H1 (cell line): ENCODE measurements around the gene GUCY2D. TPM values are rescaled to one million over a fixed set of nuclear protein-coding genes. Genes with fewer than 3 reads are reported as not detected.

Source experiments
- CTCF ChIA-PET: fragments of 300-600 bp; sonication (Branson Sonifier 250); formaldehyde crosslinking; loops from one replicate; lab custom pipeline; 2021; ENCODE audit not compliant: partially characterized antibody; lab: Charles Lee
- POLR2A ChIA-PET: fragments of 300-600 bp; sonication (Branson Sonifier 250); formaldehyde crosslinking; loops from one replicate; lab custom pipeline; 2021; ENCODE audit warnings: inconsistent platforms; ENCODE audit not compliant: partially characterized antibody; lab: Charles Lee
- DNase-seq, 2 experiments: peaks; one replicate each; pipeline versions ENCODE4 v3.0.0 to v3.0.0-alpha.2; 2010 to 2022; ENCODE audit warnings: low spot score in 2 of 2, low read depth in 1 of 2, mixed read lengths in 1 of 2
- FAIRE-seq: peaks from 2 replicates; lab custom pipeline; 2011; peaks lifted over from hg19 to GRCh38; lab: Jason Lieb, UNC
- H2AFZ ChIP-seq: 2 replicates; pipeline ENCODE4 v1.8.1; 2012; ENCODE audit warnings: low read length, inconsistent platforms
- H2AK5ac ChIP-seq: 2 replicates; pipeline ENCODE4 v1.6.1; 2013; ENCODE audit warnings: low read depth, low read length
- H2BK120ac ChIP-seq: replicated peaks from 2 replicates; pipeline ENCODE3; 2013; ENCODE audit warnings: low read depth, low read length, inconsistent platforms
- H2BK12ac ChIP-seq: 2 replicates; pipeline ENCODE4 v1.6.1; 2013; ENCODE audit warnings: low read depth, low read length
- H2BK15ac ChIP-seq: 2 replicates; pipeline ENCODE4 v1.6.1; 2013; ENCODE audit warnings: low read length
- H2BK20ac ChIP-seq: 2 replicates; pipeline ENCODE4 v1.6.1; 2013; ENCODE audit warnings: low read length
- H2BK5ac ChIP-seq: 2 replicates; pipeline ENCODE4 v1.6.1; 2013; ENCODE audit warnings: low read depth, low read length
- H3K14ac ChIP-seq: 2 replicates; pipeline ENCODE4 v1.6.1; 2013; ENCODE audit warnings: inconsistent platforms; ENCODE audit not compliant: insufficient read length
- H3K18ac ChIP-seq: 2 replicates; pipeline ENCODE4 v1.6.1; 2013; ENCODE audit warnings: low read length; ENCODE audit errors: extremely low read depth
- H3K23ac ChIP-seq: 2 replicates; pipeline ENCODE4 v1.6.1; 2013; ENCODE audit warnings: inconsistent platforms; ENCODE audit not compliant: insufficient read length
- H3K23me2 ChIP-seq: 2 replicates; pipeline ENCODE4 v1.6.1; 2013; ENCODE audit warnings: low read depth, low read length
- H3K27ac ChIP-seq: 2 replicates; pipeline ENCODE4 v1.6.1; 2011; ENCODE audit warnings: low read depth, low read length, inconsistent platforms
- H3K27me3 ChIP-seq, 4 experiments: replicated peaks in 1 of 4; 1 replicate in 1 of 4; 2 replicates in 3 of 4; pipeline versions ENCODE4 v1.6.1 to v1.8.1; 2011 to 2013; ENCODE audit warnings: low read length in 3 of 4, mild to moderate bottlenecking in 3 of 4, inconsistent platforms in 2 of 4, mixed read lengths in 2 of 4, moderate library complexity in 1 of 4; ENCODE audit not compliant: control insufficient read depth in 3 of 4, insufficient read depth in 3 of 4; ENCODE audit errors: extremely low read depth in 1 of 4
- H3K36me3 ChIP-seq, 4 experiments: 2 replicates each; pipeline versions ENCODE4 v1.6.1 to v1.8.1; 2011 to 2013; ENCODE audit warnings: mild to moderate bottlenecking in 4 of 4, low read length in 3 of 4, moderate library complexity in 2 of 4, control low read depth in 1 of 4, inconsistent platforms in 1 of 4; ENCODE audit not compliant: insufficient read depth in 4 of 4, control insufficient read depth in 2 of 4
- H3K4ac ChIP-seq: replicated peaks from 2 replicates; pipeline ENCODE3; 2013; ENCODE audit warnings: low read length, low read depth, mixed read lengths, inconsistent platforms; ENCODE audit not compliant: insufficient read length
- H3K4me1 ChIP-seq, 4 experiments: replicated peaks in 1 of 4; 1 replicate in 1 of 4; 2 replicates in 3 of 4; pipeline versions ENCODE4 v1.6.1 to v1.8.1; 2011 to 2013; ENCODE audit warnings: low read length in 3 of 4, inconsistent platforms in 2 of 4, mixed read lengths in 1 of 4; ENCODE audit not compliant: insufficient read depth in 4 of 4, control insufficient read depth in 3 of 4
- H3K4me2 ChIP-seq, 2 experiments: 2 replicates each; pipeline versions ENCODE4 v1.6.1 to v1.8.1; 2011 to 2013; ENCODE audit warnings: low read depth in 2 of 2, low read length in 2 of 2, control low read depth in 1 of 2, inconsistent platforms in 1 of 2, mild to moderate bottlenecking in 1 of 2; ENCODE audit not compliant: insufficient read depth in 1 of 2
- H3K4me3 ChIP-seq, 4 experiments: fragments of 200-600, 300-600 bp in 1 of 4; sonication (generic), shearing (Covaris generic), sonication (Bioruptor Twin) in 1 of 4; 2 replicates each; pipeline versions ENCODE4 v1.5.1 to v1.8.1; 2011 to 2016; ENCODE audit warnings: low read length in 4 of 4, low read depth in 3 of 4, control low read depth in 2 of 4, inconsistent platforms in 2 of 4, mild to moderate bottlenecking in 2 of 4, mixed read lengths in 1 of 4, moderate library complexity in 1 of 4; ENCODE audit not compliant: insufficient read depth in 2 of 4; ENCODE audit errors: extremely low read depth in 1 of 4
- H3K56ac ChIP-seq: replicated peaks from 2 replicates; pipeline ENCODE3; 2013; ENCODE audit warnings: low read depth, mild to moderate bottlenecking, mixed read lengths, low read length, inconsistent platforms; ENCODE audit not compliant: insufficient read length
- H3K79me1 ChIP-seq: 2 replicates; pipeline ENCODE4 v1.6.1; 2013; ENCODE audit warnings: low read depth, low read length, control low read depth
- H3K79me2 ChIP-seq, 2 experiments: 2 replicates each; pipeline versions ENCODE4 v1.6.1 to v1.8.1; 2012 to 2013; ENCODE audit warnings: low read length in 2 of 2, mild to moderate bottlenecking in 2 of 2, inconsistent platforms in 1 of 2; ENCODE audit not compliant: insufficient read depth in 2 of 2, control insufficient read depth in 1 of 2
- H3K9ac ChIP-seq, 4 experiments: replicated peaks in 1 of 4; 1 replicate in 1 of 4; 2 replicates in 3 of 4; pipeline versions ENCODE4 v1.6.1 to v1.8.1; 2011 to 2013; ENCODE audit warnings: low read depth in 3 of 4, low read length in 3 of 4, control low read depth in 2 of 4, mild to moderate bottlenecking in 2 of 4, moderate library complexity in 2 of 4, inconsistent platforms in 1 of 4; ENCODE audit errors: extremely low read depth in 1 of 4
- H3K9me3 ChIP-seq, 2 experiments: 2 replicates each; pipeline versions ENCODE4 v1.6.1 to v1.8.1; 2012 to 2013; ENCODE audit warnings: mild to moderate bottlenecking in 2 of 2, moderate library complexity in 2 of 2, control low read depth in 1 of 2, inconsistent platforms in 1 of 2, low read depth in 1 of 2, low read length in 1 of 2, mixed read lengths in 1 of 2; ENCODE audit not compliant: insufficient read depth in 2 of 2
- H4K20me1 ChIP-seq, 2 experiments: replicated peaks in 1 of 2; 2 replicates each; pipeline versions ENCODE3 to v1.8.1; 2011 to 2013; ENCODE audit warnings: inconsistent platforms in 2 of 2, low read length in 2 of 2, mild to moderate bottlenecking in 1 of 2; ENCODE audit not compliant: insufficient read depth in 2 of 2, control insufficient read depth in 1 of 2
- H4K5ac ChIP-seq: 2 replicates; pipeline ENCODE4 v1.6.1; 2013; ENCODE audit warnings: low read length, low read depth, mixed read lengths, inconsistent platforms; ENCODE audit not compliant: insufficient read length
- H4K8ac ChIP-seq: 2 replicates; pipeline ENCODE4 v1.8.0; 2013; ENCODE audit warnings: mild to moderate bottlenecking, moderate library complexity, low read length, inconsistent platforms; ENCODE audit not compliant: insufficient read depth; ENCODE audit errors: extremely low read depth
- H4K91ac ChIP-seq: replicated peaks from 2 replicates; pipeline ENCODE3; 2013; ENCODE audit warnings: low read length, mixed read lengths, inconsistent platforms; ENCODE audit not compliant: insufficient read length
- CEBPB ChIP-seq: IDR thresholded peaks from 2 replicates; pipeline ENCODE4 v1.6.1; 2012; ENCODE audit warnings: low read depth, low read length
- KDM4A ChIP-seq: IDR thresholded peaks from one replicate; pipeline ENCODE4 v1.7.1; 2012; ENCODE audit warnings: low read depth, mild to moderate bottlenecking, moderate library complexity, low read length, inconsistent platforms; ENCODE audit not compliant: severe bottlenecking
- SAP30 ChIP-seq: fragments of 300-600 bp; sonication (generic); IDR thresholded peaks from 2 replicates; pipeline ENCODE4 v1.7.1; 2012; ENCODE audit warnings: low read length, moderate library complexity, mild to moderate bottlenecking, inconsistent platforms; ENCODE audit not compliant: insufficient read depth, insufficient replicate concordance
- SIN3A ChIP-seq, 2 experiments: IDR thresholded peaks in 1 of 2; conservative IDR thresholded peaks in 1 of 2; 2 replicates each; pipeline ENCODE4 v1.6.1; 2011 to 2012; ENCODE audit warnings: low read length in 2 of 2, improper control_type of control experiment in 1 of 2, low read depth in 1 of 2, mild to moderate bottlenecking in 1 of 2
- TAF1 ChIP-seq: IDR thresholded peaks from 2 replicates; pipeline ENCODE4 v1.6.1; 2011; ENCODE audit warnings: mild to moderate bottlenecking, low read depth, low read length
- WGBS, 2 experiments: shearing (Covaris generic) in 1 of 2; methylation state at CpG; one replicate each; pipeline versions ENCODE4 v1.1.6 to v1.1.7; 2013 to 2015; ENCODE audit warnings: low lambda C conversion rate in 2 of 2, mixed read lengths in 2 of 2, inconsistent platforms in 1 of 2, low coverage in 1 of 2, missing lambda C conversion rate in 1 of 2; ENCODE audit not compliant: insufficient replicate concordance in 2 of 2, insufficient coverage in 1 of 2, insufficient read length in 1 of 2; ENCODE audit errors: extremely low coverage in 1 of 2, missing lambda C conversion rate in 1 of 2; 5-methylcytosine and 5-hydroxymethylcytosine counted together
- polyA plus RNA-seq, 7 experiments: library from polyadenylated mRNA; depleted of rRNA in 3 of 7; stranded (reverse) in 5 of 7; unstranded in 2 of 7; fragments of >200 nt in 5 of 7; fragments of 200-250 nt in 2 of 7; gene quantifications; 1 replicate in 5 of 7; 2 replicates in 1 of 7; 4 replicates in 1 of 7; pipeline versions ENCODE4 v1.2.1 to v1.2.3, GENCODE V29; 2011 to 2013; ENCODE audit warnings: missing spikeins in 2 of 7, mixed read lengths in 2 of 7
- total RNA-seq: library from RNA; stranded (reverse); fragmentation: NEBNext Ultra II Directional; extraction: Animal tissue kit (Norgen Biotek cat#: 25700); gene quantifications from 2 replicates; pipeline ENCODE4 v1.2.1, GENCODE V29; 2021
- TF ChIP-seq, protein P1 (sequence below): IDR thresholded peaks from 2 replicates; pipeline ENCODE4 v1.6.1; 2012; ENCODE audit warnings: inconsistent platforms

The GUCY2D gene
- total and polyA plus RNA-seq, 2 of the 8 experiments (the other 6 are each of a cell fraction or from before 2014, with no cell fraction given), result 0.20 to 0.48 TPM

- H3K4me3 ChIP-seq, result peak overlapping the region; percentile 27 to 56 (median 42)
- WGBS, 2 experiments, result 8% methylated on average over 13 of the region's 28 CpGs; no CpG with 5 or more reads in 1 of the 2 experiments
- FAIRE-seq, result no peak
These were observed 61.5 kb downstream of the GUCY2D start for GRCh38 chr17:8063761-8064534.

More at GRCh38 chr17:8063761-8064534, 61.5 kb downstream of the GUCY2D start:
- Histone ChIP-seq H3K23ac (no peak overlapping the region), H2BK120ac (no peak overlapping the region), H2AFZ (no peak overlapping the region), H2BK5ac (peak overlapping the region; percentile 30; the same call in 1 of the 2 replicates), H3K27me3 (peaks cover 5 to 24% (median 20%) of the 10 kb centered on the region in 4 experiments; a peak in 6 of 7 replicates), H2BK12ac (peak overlapping the region; percentile 87; the same call in 1 of the 2 replicates), H2AK5ac (no peak overlapping the region; the same call in 1 of the 2 replicates), H2BK15ac (peak overlapping the region; percentile 53; the same call in 1 of the 2 replicates), H3K4me2 (peak overlapping the region; percentile 80 to 86), H3K56ac (no peak overlapping the region)
- POLR2A ChIA-PET, result interaction anchor here (1.0 to 1.7 kb wide), 3 partner anchors 11 to 158 kb away, joined by 3 to 4 read pairs (median 4); no protein-coding TSS in a partner anchor
- CTCF ChIA-PET, result interaction anchor here (1.2 to 11.6 kb wide), 2 partner anchors 11 to 52 kb away, joined by 3 to 270 read pairs; no protein-coding TSS in a partner anchor
- TF ChIP-seq, protein P1, sequence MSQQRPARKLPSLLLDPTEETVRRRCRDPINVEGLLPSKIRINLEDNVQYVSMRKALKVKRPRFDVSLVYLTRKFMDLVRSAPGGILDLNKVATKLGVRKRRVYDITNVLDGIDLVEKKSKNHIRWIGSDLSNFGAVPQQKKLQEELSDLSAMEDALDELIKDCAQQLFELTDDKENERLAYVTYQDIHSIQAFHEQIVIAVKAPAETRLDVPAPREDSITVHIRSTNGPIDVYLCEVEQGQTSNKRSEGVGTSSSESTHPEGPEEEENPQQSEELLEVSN, result no peak
- TF ChIP-seq SIN3A (conservative IDR thresholded peaks at IDR 0.05 in 1 of 2, IDR thresholded peaks at IDR 0.05 in 1 of 2; ENCODE audit: low read depth in 1 of 2, low read length in 2 of 2) (no peak), TAF1 (no peak), SAP30 (no peak), CEBPB (no peak), KDM4A (peak; percentile 44)
- TF ChIP-seq, all 59 proteins: peak for 1
- Histone ChIP-seq H4K8ac (no peak overlapping the region), H3K79me2 (no peaks in the 10 kb centered on the region), H2BK20ac (no peak overlapping the region), H3K9me3 (no peaks in the 10 kb centered on the region), H3K36me3 (no peaks in the 10 kb centered on the region), H3K14ac (no peak overlapping the region), H3K18ac (peak overlapping the region; percentile 71), H4K20me1 (peaks cover 0 to 4% of the 10 kb centered on the region in 2 experiments), H3K23me2 (peaks cover 9% of the 10 kb centered on the region; the same call in 1 of the 2 replicates), H3K79me1 (no peaks in the 10 kb centered on the region; the same call in 1 of the 2 replicates), H3K27ac (no peak overlapping the region), H3K4me1 (peaks cover 7 to 29% (median 14%) of the 10 kb centered on the region in 4 experiments), H3K9ac (no peak overlapping the region), H3K4ac (no peak overlapping the region), H4K5ac (no peak overlapping the region), H4K91ac (no peak overlapping the region)
- DNase-seq, result no peak
